Measurements from ENCODE around the gene MT1E. TPM values are rescaled to one million over a fixed set of nuclear protein-coding genes. Genes with fewer than 3 reads are reported as not detected.

MT1E gene
- total RNA-seq, 2 experiments from 2014 or later = 22.1 to 23.3 TPM

- TF ChIP-seq CTCF (IDR thresholded peaks at IDR 0.05) = no peak
- peaks cover 23% of the 10 kb centered on the region for H3K27me3 Mint-ChIP-seq
- ChIA-PET POLR2A (interaction anchor here (0.7 to 2.0 kb wide), 3 partner anchors 10 to 35 kb away, joined by 3 to 5 read pairs (median 3); partner anchors contain the start of gene MT1E), CTCF (interaction anchor here (0.6 to 1.0 kb wide), 4 partner anchors 10 to 56 kb away, joined by 3 to 4 read pairs (median 3); no protein-coding TSS in a partner anchor)
- H3K4me3 Mint-ChIP-seq = no peak overlapping the region
- H3K27ac Mint-ChIP-seq = no peak overlapping the region
- no peak for ATAC-seq
- H3K9me3 Mint-ChIP-seq = no peaks in the 10 kb centered on the region
- intact Hi-C loops (cut with micrococcal nuclease) = no loop called here
- H3K4me1 Mint-ChIP-seq (ENCODE audit: low read depth) = peaks cover 17% of the 10 kb centered on the region
- DNase-seq = no peak
- H3K36me3 Mint-ChIP-seq (ENCODE audit: low read depth) = no peaks in the 10 kb centered on the region
These were observed 20.3 kb downstream of the MT1E start for GRCh38 chr16:56645838-56646237.

- Mint-ChIP-seq H3K4me1 (ENCODE audit: low read depth) (peaks cover 11% of the 10 kb centered on the region), H3K9me3 (no peaks in the 10 kb centered on the region), H3K36me3 (ENCODE audit: low read depth) (no peaks in the 10 kb centered on the region), H3K4me3 (no peak overlapping the region), H3K27me3 (peaks cover 18% of the 10 kb centered on the region), H3K27ac (no peak overlapping the region)
- no peak for ATAC-seq
- POLR2A ChIA-PET = interaction anchor here (1.3 kb wide), 1 partner anchor 15 kb away, joined by 4 read pairs; no protein-coding TSS in a partner anchor
- DNase-seq = no peak
- CTCF ChIA-PET = interaction anchor here (1.0 kb wide), 1 partner anchor 14 kb away, joined by 3 read pairs; no protein-coding TSS in a partner anchor
- intact Hi-C loops (cut with micrococcal nuclease) = no loop called here
- TF ChIP-seq CTCF (IDR thresholded peaks at IDR 0.05) = no peak
These were observed 22.3 kb downstream of the MT1E start for GRCh38 chr16:56647641-56648431.

GRCh38 chr16:56649271-56649670, 23.7 kb downstream of the MT1E start:
- POLR2A ChIA-PET = interaction anchor here (0.8 to 1.4 kb wide), 2 partner anchors 18 to 33 kb away, joined by 3 read pairs; no protein-coding TSS in a partner anchor
- Mint-ChIP-seq H3K4me1 (ENCODE audit: low read depth) (no peaks in the 10 kb centered on the region), H3K27me3 (peaks cover 18% of the 10 kb centered on the region), H3K27ac (no peak overlapping the region), H3K4me3 (no peak overlapping the region), H3K9me3 (no peaks in the 10 kb centered on the region), H3K36me3 (ENCODE audit: low read depth) (no peaks in the 10 kb centered on the region)
- ATAC-seq = no peak
- CTCF ChIA-PET = interaction anchor here (2.0 kb wide), 1 partner anchor 26 kb away, joined by 5 read pairs; no protein-coding TSS in a partner anchor
- intact Hi-C loops (cut with micrococcal nuclease) = no loop called here
- DNase-seq = no peak
- TF ChIP-seq CTCF (IDR thresholded peaks at IDR 0.05) = no peak

- ATAC-seq (no peak), DNase-seq (no peak)
- Mint-ChIP-seq H3K4me1 (ENCODE audit: low read depth) (no peaks in the 10 kb centered on the region), H3K4me3 (no peak overlapping the region), H3K27ac (no peak overlapping the region), H3K36me3 (ENCODE audit: low read depth) (no peaks in the 10 kb centered on the region), H3K27me3 (peaks cover 18% of the 10 kb centered on the region), H3K9me3 (no peaks in the 10 kb centered on the region)
- intact Hi-C loops (cut with micrococcal nuclease) = no loop called here
- POLR2A ChIA-PET = interaction anchor here (0.8 to 1.4 kb wide), 2 partner anchors 17 to 33 kb away, joined by 3 read pairs; no protein-coding TSS in a partner anchor
- CTCF ChIA-PET = interaction anchor here (2.0 kb wide), 1 partner anchor 27 kb away, joined by 5 read pairs; no protein-coding TSS in a partner anchor
- TF ChIP-seq CTCF (IDR thresholded peaks at IDR 0.05) = no peak
These were observed 24.2 kb downstream of the MT1E start for GRCh38 chr16:56649820-56650219.

GRCh38 chr16:56651586-56651985, 26.0 kb downstream of the MT1E start, which contains the start of gene MT1B:
TSS of gene MT1B (plus strand) at chr16:56651886. CDS start at chr16:56651954, 68 bp downstream.
- no peaks in the 10 kb centered on the region for H3K4me1 Mint-ChIP-seq (ENCODE audit: low read depth)
- DNase-seq (no peak), ATAC-seq (no peak)
- H3K36me3 Mint-ChIP-seq (ENCODE audit: low read depth) = no peaks in the 10 kb centered on the region
- H3K9me3 Mint-ChIP-seq = no peaks in the 10 kb centered on the region
- intact Hi-C loops (cut with micrococcal nuclease) = no loop called here
- ChIA-PET CTCF (interaction anchor here (1.6 kb wide), 1 partner anchor 10 kb away, joined by 4 read pairs; no protein-coding TSS in a partner anchor), POLR2A (interaction anchor here (2.5 kb wide), 1 partner anchor 10 kb away, joined by 11 read pairs; no protein-coding TSS in a partner anchor)
- no peak for TF ChIP-seq CTCF (IDR thresholded peaks at IDR 0.05)
- H3K27me3 Mint-ChIP-seq = peaks cover 12% of the 10 kb centered on the region
- H3K4me3 Mint-ChIP-seq = no peak within 1 kb of the TSS
- no peak within 1 kb of the TSS for H3K27ac Mint-ChIP-seq
